HEK293T (cell line): ENCODE measurements around the gene NAPA.

Experiments
- CTCF ChIA-PET: fragments of 350-600 bp; formaldehyde crosslinking; extraction: SDS; loops from one replicate; lab custom pipeline; 2021; ENCODE audit warnings: antibody characterized with exemption, inconsistent platforms; lab: Yijun Ruan, JAX
- POLR2A ChIA-PET: fragments of 350-600 bp; formaldehyde crosslinking; extraction: SDS; loops from one replicate; lab custom pipeline; 2020; ENCODE audit warnings: antibody characterized with exemption, inconsistent platforms; lab: Yijun Ruan, JAX
- DNase-seq: peaks from one replicate; pipeline ENCODE4 v3.0.0; 2012; ENCODE audit warnings: mixed read lengths; ENCODE audit errors: extremely low spot score
- ARNT ChIP-seq: fragments of 450-650 bp; IDR thresholded peaks from 2 replicates; pipeline ENCODE4 v1.6.1; 2017; ENCODE audit warnings: mild to moderate bottlenecking
- BHLHE40 ChIP-seq: fragments of 450-650 bp; IDR thresholded peaks from 2 replicates; pipeline ENCODE4 v1.6.1; 2016; ENCODE audit warnings: mild to moderate bottlenecking, moderate library complexity, borderline replicate concordance
- CTBP1 ChIP-seq: fragments of 450-650 bp; IDR thresholded peaks from 2 replicates; pipeline ENCODE4 v1.6.1; 2016; ENCODE audit warnings: borderline replicate concordance
- ELF4 ChIP-seq: fragments of 450-650 bp; IDR thresholded peaks from 2 replicates; pipeline ENCODE4 v1.6.1; 2017; ENCODE audit warnings: antibody characterized with exemption
- FOXA1 ChIP-seq: fragments of 450-650 bp; IDR thresholded peaks from 2 replicates; pipeline ENCODE4 v1.6.1; 2016; ENCODE audit warnings: mild to moderate bottlenecking
- FOXK2 ChIP-seq: fragments of 450-650 bp; IDR thresholded peaks from 2 replicates; pipeline ENCODE4 v1.6.1; 2016; ENCODE audit warnings: mild to moderate bottlenecking
- FOXM1 ChIP-seq: fragments of 450-650 bp; IDR thresholded peaks from 2 replicates; pipeline ENCODE4 v1.6.1; 2017; ENCODE audit warnings: mild to moderate bottlenecking, borderline replicate concordance
- HDGF ChIP-seq: fragments of 450-650 bp; IDR thresholded peaks from 2 replicates; pipeline ENCODE4 v1.6.1; 2017; ENCODE audit warnings: antibody characterized with exemption, borderline replicate concordance
- L3MBTL2 ChIP-seq: fragments of 450-650 bp; conservative IDR thresholded peaks from 2 replicates; pipeline ENCODE4 v1.6.1; 2016; ENCODE audit warnings: mild to moderate bottlenecking
- LEF1 ChIP-seq: fragments of 450-650 bp; IDR thresholded peaks from 2 replicates; pipeline ENCODE4 v1.6.1; 2017; ENCODE audit warnings: mild to moderate bottlenecking, borderline replicate concordance
- NFRKB ChIP-seq: fragments of 450-650 bp; IDR thresholded peaks from 2 replicates; pipeline ENCODE4 v1.6.1; 2016; ENCODE audit warnings: mild to moderate bottlenecking, moderate library complexity
- SP1 ChIP-seq: fragments of 450-650 bp; IDR thresholded peaks from 2 replicates; pipeline ENCODE4 v1.6.1; 2017
- SUZ12 ChIP-seq: fragments of 450-650 bp; IDR thresholded peaks from 2 replicates; pipeline ENCODE4 v1.6.1; 2016; ENCODE audit warnings: mild to moderate bottlenecking
- TARDBP ChIP-seq: fragments of 450-650 bp; IDR thresholded peaks from 2 replicates; pipeline ENCODE4 v1.6.1; 2016
- ZNF384 ChIP-seq: fragments of 450-650 bp; IDR thresholded peaks from 2 replicates; pipeline ENCODE4 v1.6.1; 2016
- TF ChIP-seq, protein P1 (sequence below): fragments of 450-650 bp; IDR thresholded peaks from 2 replicates; pipeline ENCODE4 v1.6.1; 2016

Gene NAPA

DNA sequence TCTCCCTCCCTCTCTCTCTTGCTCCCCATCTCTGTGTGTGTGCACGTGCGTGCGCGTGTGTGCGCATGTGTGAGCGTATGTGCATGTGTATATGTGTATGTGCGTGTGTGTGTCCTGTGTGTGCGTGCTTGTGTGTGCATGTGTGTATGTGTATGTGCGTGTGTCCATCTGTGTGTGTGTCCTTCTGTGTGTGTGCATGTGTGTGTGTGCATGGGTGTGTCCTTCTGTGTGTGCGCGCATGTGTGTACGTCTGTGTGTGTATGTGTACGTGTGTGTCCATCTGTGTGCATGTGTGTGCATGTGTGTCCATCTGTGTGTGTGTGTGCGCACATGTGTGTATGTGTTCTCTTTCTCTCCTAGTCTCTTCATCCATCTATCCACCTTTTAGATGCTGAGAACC, 55.4 kb downstream of the NAPA start:
- ChIA-PET POLR2A (no interaction called here), CTCF (no interaction called here)
- TF ChIP-seq L3MBTL2: no peak
- TF ChIP-seq, protein P1, sequence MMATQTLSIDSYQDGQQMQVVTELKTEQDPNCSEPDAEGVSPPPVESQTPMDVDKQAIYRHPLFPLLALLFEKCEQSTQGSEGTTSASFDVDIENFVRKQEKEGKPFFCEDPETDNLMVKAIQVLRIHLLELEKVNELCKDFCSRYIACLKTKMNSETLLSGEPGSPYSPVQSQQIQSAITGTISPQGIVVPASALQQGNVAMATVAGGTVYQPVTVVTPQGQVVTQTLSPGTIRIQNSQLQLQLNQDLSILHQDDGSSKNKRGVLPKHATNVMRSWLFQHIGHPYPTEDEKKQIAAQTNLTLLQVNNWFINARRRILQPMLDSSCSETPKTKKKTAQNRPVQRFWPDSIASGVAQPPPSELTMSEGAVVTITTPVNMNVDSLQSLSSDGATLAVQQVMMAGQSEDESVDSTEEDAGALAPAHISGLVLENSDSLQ: no peak
- TF ChIP-seq ELF4: no peak
- TF ChIP-seq NFRKB: no peak
- DNase-seq: no peak

DNA sequence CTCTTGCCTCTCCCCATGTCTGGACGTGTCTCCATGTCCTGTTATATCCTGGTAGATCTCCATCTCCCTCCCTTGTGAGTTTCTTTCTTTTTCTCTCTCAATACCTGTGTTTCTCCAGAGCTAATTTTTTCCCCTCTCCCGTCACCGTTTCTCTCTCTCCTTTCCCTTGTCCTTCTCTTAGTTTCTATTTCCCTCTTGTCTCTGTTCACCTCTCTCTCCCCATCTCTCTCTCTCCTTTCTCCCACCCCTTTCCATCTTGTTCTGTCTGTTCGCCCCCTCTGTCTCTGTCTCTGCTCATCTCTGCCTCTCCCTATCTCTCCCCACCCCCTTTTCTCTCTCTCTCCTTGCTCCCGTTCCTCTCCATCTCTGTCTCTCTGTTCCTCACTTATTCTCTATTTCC, 56.2 kb downstream of the NAPA start:
- POLR2A ChIA-PET: no interaction called here
- TF ChIP-seq ZNF384 (no peak), L3MBTL2 (no peak), TARDBP (no peak), FOXM1 (no peak), ARNT (no peak), BHLHE40 (no peak), SUZ12 (no peak), CTBP1 (no peak), FOXK2 (no peak), FOXA1 (no peak), ELF4 (no peak), SP1 (no peak), HDGF (no peak), NFRKB (no peak)
- TF ChIP-seq, protein P1: no peak
- DNase-seq: no peak
- CTCF ChIA-PET: no interaction called here

DNA sequence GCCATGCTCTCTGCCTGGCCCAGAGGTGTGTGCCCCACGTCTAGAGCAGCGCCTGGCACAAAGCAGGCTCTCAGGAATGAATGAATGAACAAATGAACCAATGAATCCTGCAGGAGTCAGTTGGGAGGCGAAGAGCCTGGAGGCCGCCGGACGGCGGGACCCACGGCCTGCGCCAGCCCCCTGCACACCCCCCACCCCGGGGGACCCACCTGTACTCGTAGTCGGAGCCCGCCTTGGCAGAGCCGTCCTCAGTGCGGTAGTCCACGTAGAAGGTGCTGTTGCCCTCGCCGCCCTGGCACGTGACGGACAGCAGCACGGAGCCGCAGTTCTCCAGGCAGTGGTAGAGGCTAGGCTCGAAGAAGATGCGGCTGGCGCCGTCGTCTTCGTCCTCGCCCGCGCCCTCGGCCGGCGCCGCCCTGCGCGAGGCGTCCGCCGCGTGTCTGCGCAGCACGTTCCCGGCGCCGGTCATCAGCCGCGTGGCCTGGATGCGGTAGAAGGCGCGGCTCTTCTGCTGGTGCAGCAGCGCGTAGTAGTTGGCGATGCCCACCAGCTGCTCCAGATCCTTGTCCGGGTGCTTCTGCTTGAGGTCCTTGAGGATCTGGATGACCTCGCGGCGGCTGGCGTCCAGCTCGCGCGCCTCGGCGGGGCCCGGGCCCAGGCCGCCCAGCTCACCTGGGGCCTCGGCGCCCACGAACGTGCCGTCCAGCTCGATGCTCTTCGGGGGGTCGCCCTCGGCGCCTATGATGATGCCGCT, 58.0 kb downstream of the NAPA start:
- no peak for DNase-seq
- POLR2A ChIA-PET: no interaction called here
- TF ChIP-seq SP1 (no peak), SUZ12 (no peak), L3MBTL2 (no peak), LEF1 (no peak), ZNF384 (no peak), TARDBP (no peak), FOXM1 (no peak), CTBP1 (no peak), NFRKB (no peak), ELF4 (no peak), ARNT (no peak), FOXK2 (no peak), BHLHE40 (no peak)
- TF ChIP-seq, protein P1: no peak
- CTCF ChIA-PET: no interaction called here

GRCh38 chr19:47450478-47450877, 64.4 kb downstream of the NAPA start:
- TF ChIP-seq ELF4 (no peak), CTBP1 (no peak), NFRKB (no peak), SP1 (no peak), ZNF384 (no peak), BHLHE40 (no peak), HDGF (no peak), FOXA1 (no peak), LEF1 (no peak), ARNT (no peak), L3MBTL2 (no peak), FOXM1 (no peak), FOXK2 (no peak), SUZ12 (no peak)
- TF ChIP-seq, protein P1: no peak
- no peak for DNase-seq
- ChIA-PET POLR2A (interaction anchor here (1.6 kb wide), 1 partner anchor 33 kb away, joined by 5 read pairs; the partner anchor contains the start of gene KPTN), CTCF (no interaction called here)

- DNase-seq: no peak
- TF ChIP-seq HDGF (no peak), FOXM1 (no peak), FOXK2 (no peak), BHLHE40 (no peak), TARDBP (no peak), SP1 (no peak), LEF1 (no peak), ARNT (no peak), ZNF384 (no peak), CTBP1 (no peak), NFRKB (no peak), FOXA1 (no peak), SUZ12 (no peak), L3MBTL2 (no peak), ELF4 (no peak)
- TF ChIP-seq, protein P1: no peak
- ChIA-PET CTCF (no interaction called here), POLR2A (no interaction called here)
Observed at GRCh38 chr19:47448360-47448727, 66.5 kb downstream of the NAPA start.
